Measurements from ENCODE around the gene P4HA1. TPM values are rescaled to one million over a fixed set of nuclear protein-coding genes. Genes with fewer than 3 reads are reported as not detected.
A peak's percentile ranks its signal among the peaks of the same experiment; 100 is the strongest.
"Not testable (repeated sequence)": the region's sequence is repeated elsewhere in the genome, so short reads cannot be mapped to it uniquely, and the experiment has no call there.

Gene P4HA1
- total RNA-seq, 4 donors from 2014 or later, result 23.3 to 36.2 (median 30.4) TPM

DNA sequence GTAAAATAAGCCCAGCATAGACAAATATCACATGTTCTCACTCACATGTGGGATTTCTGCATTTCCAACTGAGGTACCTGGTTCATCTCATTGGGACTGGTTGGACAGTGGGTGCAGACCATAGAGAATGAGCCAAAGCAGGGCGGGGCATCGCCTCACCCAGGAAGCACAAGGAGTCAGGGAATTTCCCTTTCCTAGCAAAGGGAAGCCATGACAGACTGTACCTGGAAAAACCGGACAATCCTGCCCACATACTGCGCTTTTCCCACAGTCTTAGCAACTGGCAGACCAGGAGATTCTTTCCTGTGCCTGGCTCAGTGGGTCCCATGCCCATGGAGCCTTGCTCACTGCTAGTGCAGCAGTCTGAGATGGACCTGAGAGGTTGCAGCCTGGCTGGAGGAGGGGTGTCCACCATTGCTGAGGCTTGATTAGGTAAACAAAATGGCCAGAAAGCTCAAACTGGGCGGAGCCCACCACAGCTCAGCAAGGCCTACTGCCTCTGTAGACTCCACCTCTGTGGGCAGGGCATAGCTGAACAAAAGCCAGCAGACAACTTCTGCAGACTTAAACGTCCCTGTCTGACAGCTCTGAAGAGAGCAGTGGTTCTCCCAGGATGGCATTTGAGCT lies 75.0 kb downstream of the P4HA1 start:
- H3K9me3 ChIP-seq, ATAC-seq, H3K27ac ChIP-seq, H3K27me3 ChIP-seq, H3K4me3 ChIP-seq: not testable (repeated sequence)
- Histone ChIP-seq H3K4me1 (peaks cover 0 to 29% (median 0%) of the 10 kb centered on the region in 3 donors), H3K36me3 (peaks cover 0 to 46% of the 10 kb centered on the region in 2 donors)
- WGBS, 2 donors (ENCODE audit: low coverage in 1 of 2), result 89 to 100% methylated on average over 3 to 4 of the region's 6 CpGs

DNA sequence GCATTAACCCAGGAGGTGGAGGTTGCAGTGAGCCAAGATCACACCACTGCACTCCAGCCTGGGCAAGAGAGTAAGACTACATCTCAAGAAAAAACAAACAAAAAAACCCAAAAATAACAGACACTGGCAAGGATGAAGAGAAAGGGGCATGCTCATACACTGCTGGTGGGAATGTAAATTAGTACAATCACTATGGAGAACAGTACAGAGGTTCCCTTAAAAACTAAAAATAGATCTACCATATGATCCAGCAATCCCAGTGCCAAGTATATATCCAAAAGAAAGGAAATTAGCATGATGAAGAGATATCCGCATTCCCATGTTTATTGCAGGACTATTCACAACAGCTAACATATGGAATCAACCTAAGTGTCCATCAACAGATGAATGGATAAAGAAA lies 75.6 kb downstream of the P4HA1 start:
- no peak for ATAC-seq
- Histone ChIP-seq H3K36me3 (peaks cover 0 to 49% of the 10 kb centered on the region in 2 donors), H3K9me3 (no peaks in the 10 kb centered on the region), H3K4me3 (no peak overlapping the region), H3K4me1 (peaks cover 0 to 29% (median 0%) of the 10 kb centered on the region in 3 donors), H3K27me3 (no peaks in the 10 kb centered on the region), H3K27ac (no peak overlapping the region)
- TF ChIP-seq EP300 (IDR thresholded peaks at IDR 0.05) (no peak), POLR2A (IDR thresholded peaks at IDR 0.05) (no peak), POLR2AphosphoS5 (IDR thresholded peaks at IDR 0.05) (no peak)
- TF ChIP-seq, protein P1, sequence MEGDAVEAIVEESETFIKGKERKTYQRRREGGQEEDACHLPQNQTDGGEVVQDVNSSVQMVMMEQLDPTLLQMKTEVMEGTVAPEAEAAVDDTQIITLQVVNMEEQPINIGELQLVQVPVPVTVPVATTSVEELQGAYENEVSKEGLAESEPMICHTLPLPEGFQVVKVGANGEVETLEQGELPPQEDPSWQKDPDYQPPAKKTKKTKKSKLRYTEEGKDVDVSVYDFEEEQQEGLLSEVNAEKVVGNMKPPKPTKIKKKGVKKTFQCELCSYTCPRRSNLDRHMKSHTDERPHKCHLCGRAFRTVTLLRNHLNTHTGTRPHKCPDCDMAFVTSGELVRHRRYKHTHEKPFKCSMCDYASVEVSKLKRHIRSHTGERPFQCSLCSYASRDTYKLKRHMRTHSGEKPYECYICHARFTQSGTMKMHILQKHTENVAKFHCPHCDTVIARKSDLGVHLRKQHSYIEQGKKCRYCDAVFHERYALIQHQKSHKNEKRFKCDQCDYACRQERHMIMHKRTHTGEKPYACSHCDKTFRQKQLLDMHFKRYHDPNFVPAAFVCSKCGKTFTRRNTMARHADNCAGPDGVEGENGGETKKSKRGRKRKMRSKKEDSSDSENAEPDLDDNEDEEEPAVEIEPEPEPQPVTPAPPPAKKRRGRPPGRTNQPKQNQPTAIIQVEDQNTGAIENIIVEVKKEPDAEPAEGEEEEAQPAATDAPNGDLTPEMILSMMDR (IDR thresholded peaks at IDR 0.05), result no peak
- WGBS, 2 donors (ENCODE audit: low coverage in 1 of 2), result 85 to 86% methylated on average over 1 of the region's 1 CpG

DNA sequence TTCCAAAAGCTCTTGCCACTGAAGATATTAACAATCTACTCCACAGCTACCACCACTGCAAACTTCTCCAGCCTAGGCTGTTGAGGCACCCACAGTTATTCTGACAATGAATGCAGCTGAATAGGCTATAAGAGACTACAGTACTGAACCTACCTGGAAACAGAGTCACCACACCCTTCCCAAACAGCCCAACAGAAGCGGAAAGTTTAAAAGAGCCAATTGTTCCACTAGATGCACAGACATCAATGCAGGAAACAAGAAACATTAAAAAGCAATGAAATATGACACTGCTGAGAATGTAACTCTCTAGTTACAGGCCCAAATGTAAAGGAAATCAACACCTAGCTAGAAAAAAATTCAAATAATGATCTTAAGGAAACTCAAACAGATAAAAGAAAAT lies 77.6 kb downstream of the P4HA1 start:
- ATAC-seq, result no peak
- H3K4me3 ChIP-seq, result no peak overlapping the region
- no peaks in the 10 kb centered on the region for H3K9me3 ChIP-seq
- H3K27ac ChIP-seq, result no peak overlapping the region
- TF ChIP-seq EP300 (IDR thresholded peaks at IDR 0.05) (no peak), POLR2A (IDR thresholded peaks at IDR 0.05) (no peak), POLR2AphosphoS5 (IDR thresholded peaks at IDR 0.05) (no peak)
- TF ChIP-seq, protein P1 (IDR thresholded peaks at IDR 0.05), result no peak
- H3K4me1 ChIP-seq, result peaks cover 0 to 36% (median 0%) of the 10 kb centered on the region in 3 donors
- no peaks in the 10 kb centered on the region for H3K27me3 ChIP-seq
- peaks cover 0 to 63% of the 10 kb centered on the region in 2 donors for H3K36me3 ChIP-seq
- 100% methylated on average over 1 of the region's 1 CpG; no CpG with 5 or more reads in 1 of the 2 donors for WGBS, 2 donors (ENCODE audit: low coverage in 1 of 2)

DNA sequence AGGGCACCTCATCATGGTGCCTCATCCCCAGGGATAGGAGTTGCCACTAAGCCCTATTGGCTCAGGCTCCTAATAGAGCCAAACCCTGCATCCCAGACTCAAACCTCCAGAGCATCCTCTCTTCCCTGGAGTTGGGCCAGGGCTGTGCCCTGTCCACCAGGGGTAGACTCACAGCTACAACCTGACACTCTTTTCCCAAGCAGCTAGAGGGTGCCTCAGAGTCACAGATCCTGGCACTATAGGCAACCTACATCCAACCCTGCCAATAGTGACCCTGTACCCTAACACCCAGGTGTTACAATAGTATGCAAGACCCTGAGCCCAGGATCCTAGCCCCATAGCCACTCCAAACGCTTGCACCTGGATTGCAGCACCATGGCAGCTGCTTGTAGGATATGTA lies 78.0 kb downstream of the P4HA1 start:
- no peak for TF ChIP-seq POLR2AphosphoS5 (IDR thresholded peaks at IDR 0.05)
- TF ChIP-seq EP300 (IDR thresholded peaks at IDR 0.05), result no peak
- TF ChIP-seq POLR2A (IDR thresholded peaks at IDR 0.05), result no peak
- TF ChIP-seq, protein P1 (IDR thresholded peaks at IDR 0.05), result no peak
- Histone ChIP-seq H3K27me3 (no peaks in the 10 kb centered on the region), H3K9me3 (no peaks in the 10 kb centered on the region), H3K4me3 (no peak overlapping the region), H3K4me1 (peaks cover 0 to 36% (median 0%) of the 10 kb centered on the region in 3 donors), H3K36me3 (peaks cover 0 to 65% of the 10 kb centered on the region in 2 donors), H3K27ac (peak overlapping the region in 1 of 4 donors; percentile 12)
- WGBS, 2 donors (ENCODE audit: low coverage in 1 of 2), result no CpG with 5 or more reads among the region's 1 CpG
- no peak for ATAC-seq

DNA sequence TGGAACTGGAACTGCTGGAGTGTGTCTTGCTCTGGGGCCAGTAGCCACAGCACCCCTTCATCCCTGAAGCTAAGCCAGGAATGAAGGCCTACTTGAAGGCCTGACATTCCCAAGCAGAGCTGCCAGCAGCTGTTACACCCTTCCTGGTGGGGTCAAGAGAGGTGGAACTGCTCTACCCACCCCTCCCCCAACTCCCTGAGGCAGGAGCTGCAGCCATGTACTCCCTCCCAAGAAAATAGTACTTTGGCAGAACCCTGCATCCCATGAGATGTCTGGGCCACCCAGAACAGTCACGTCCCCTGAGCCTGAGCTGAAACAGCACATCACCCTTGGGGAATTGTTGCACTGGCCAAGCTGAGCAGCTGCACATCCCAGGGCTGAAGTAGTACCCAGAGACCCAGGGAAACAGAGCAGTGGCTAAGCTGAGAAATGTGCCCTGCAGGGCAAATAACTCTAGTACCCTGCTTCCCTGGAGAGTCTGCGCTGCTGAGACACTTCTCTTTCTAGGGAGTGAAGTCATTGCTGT lies 78.6 kb downstream of the P4HA1 start:
- no peak for ATAC-seq
- peaks cover 0 to 36% (median 0%) of the 10 kb centered on the region in 3 donors for H3K4me1 ChIP-seq
- no peak for TF ChIP-seq EP300 (IDR thresholded peaks at IDR 0.05)
- no peak for TF ChIP-seq POLR2A (IDR thresholded peaks at IDR 0.05)
- TF ChIP-seq, protein P1 (IDR thresholded peaks at IDR 0.05), result no peak
- no peak for TF ChIP-seq POLR2AphosphoS5 (IDR thresholded peaks at IDR 0.05)
- H3K9me3 ChIP-seq, result no peaks in the 10 kb centered on the region
- H3K27ac ChIP-seq, result peak overlapping the region in 1 of 4 donors; percentile 12
- 100% methylated on average over 1 of the region's 2 CpGs; no CpG with 5 or more reads in 1 of the 2 donors for WGBS, 2 donors (ENCODE audit: low coverage in 1 of 2)
- H3K36me3 ChIP-seq, result peaks cover 0 to 63% of the 10 kb centered on the region in 2 donors
- no peaks in the 10 kb centered on the region for H3K27me3 ChIP-seq
- no peak overlapping the region for H3K4me3 ChIP-seq
